GM13976 (cell line): ENCODE results near the gene HNRNPA1.
"Not testable (repeated sequence)": the region's sequence is repeated elsewhere in the genome, so short reads cannot be mapped to it uniquely, and the experiment has no call there.

Experiments used
- DNase-seq: peaks from one replicate; pipeline ENCODE4 v3.0.0; 2012; ENCODE audit warnings: low spot score
- CTCF ChIP-seq: IDR thresholded peaks from 2 replicates; pipeline ENCODE4 v1.5.1; 2012; ENCODE audit warnings: borderline replicate concordance, mild to moderate bottlenecking; ENCODE audit not compliant: insufficient read depth; ENCODE audit errors: extremely low read depth, missing control alignments, control extremely low read depth
- in situ Hi-C: fragments of 300-500 bp; cut with MboI; formaldehyde crosslinking; loops from one replicate; pipeline ENCODE4 v1.12.0; 2022; ENCODE audit warnings: low sequenced_read_pairs, mixed read lengths, inconsistent platforms; ENCODE audit not compliant: unreplicated experiment

HNRNPA1 gene

DNA sequence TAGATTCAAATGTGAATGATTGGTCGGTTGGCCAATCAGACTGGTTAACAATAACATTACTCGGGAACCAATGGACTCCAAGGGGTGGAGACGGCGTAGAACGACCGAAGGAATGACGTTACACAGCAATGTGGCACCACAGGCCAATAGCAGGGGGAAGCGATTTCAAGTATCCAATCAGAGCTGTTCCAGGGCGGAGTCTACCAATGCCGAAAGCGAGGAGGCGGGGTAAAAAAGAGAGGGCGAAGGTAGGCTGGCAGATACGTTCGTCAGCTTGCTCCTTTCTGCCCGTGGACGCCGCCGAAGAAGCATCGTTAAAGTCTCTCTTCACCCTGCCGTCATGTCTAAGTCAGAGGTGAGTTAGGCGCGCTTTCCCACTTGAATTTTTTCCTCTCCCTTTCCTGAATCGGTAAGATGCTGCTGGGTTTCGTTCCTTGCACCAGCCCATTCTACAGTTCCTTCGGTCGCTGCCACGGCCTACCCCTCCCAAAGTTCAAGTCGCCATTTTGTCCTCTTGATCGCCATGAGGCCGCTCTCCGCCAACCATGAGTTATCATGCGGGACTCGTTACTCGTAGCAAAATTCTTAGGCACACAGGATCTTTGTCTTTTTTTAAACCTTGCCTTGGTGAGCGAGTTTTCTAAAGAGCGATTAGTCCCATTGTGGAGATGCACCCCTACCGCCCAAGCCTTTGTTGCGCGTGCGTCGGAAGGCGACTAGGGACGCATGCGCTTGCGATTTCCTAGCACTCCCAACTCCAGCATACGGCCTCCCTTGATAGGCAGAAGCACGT is at the start of gene HNRNPA1:
Gene HNRNPA1, plus strand, starts transcription at position 259 of the 793 bp plus-strand sequence. Its CDS starts 82 bp downstream, at position 341.
- DNase-seq, result peak; percentile 91
- TF ChIP-seq CTCF, result no peak
- in situ Hi-C loops, result no loop called here

GRCh38 chr12:54231269-54231668 is 49.3 kb upstream of the HNRNPA1 start:
- DNase-seq, in situ Hi-C loops: not testable (repeated sequence)

DNA sequence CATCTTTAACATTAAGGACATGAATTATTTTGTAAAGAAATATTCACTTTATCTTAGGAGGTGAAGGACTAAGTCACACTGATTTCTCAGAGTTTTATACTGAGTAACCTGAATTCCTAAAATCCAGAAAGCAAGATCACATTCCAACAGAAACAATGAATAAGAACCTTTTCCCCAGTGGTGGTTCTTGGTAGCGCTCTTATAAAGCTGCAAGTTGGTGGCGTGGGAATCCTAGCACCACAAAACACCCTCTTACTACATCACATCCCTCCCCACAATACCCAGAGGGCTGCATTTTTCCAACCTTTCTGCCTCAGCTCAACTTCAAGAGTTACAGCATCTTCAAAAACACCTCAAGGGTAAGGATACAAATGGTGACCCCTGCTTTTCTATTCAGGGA is 47.7 kb upstream of the HNRNPA1 start:
- in situ Hi-C loops, result no loop called here
- no peak for TF ChIP-seq CTCF

DNA sequence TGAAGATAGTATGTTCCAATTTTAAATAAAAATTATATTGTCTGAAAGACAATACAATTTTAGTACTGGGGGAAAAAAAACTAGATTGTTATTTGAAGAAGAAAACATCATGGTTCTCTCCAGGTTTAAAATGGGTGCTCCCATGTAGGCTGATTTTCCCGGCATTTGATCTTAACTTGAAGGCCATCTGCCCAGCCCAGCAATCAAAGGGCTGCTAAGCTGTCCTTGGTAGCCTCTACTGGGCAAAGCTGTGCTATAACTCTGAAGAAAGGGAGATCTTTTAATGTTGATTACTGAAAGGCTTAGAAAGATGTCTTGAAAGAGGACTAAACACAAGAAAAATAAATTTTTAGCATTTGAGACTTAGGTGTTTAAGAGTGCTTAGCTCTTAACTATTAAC is 42.0 kb upstream of the HNRNPA1 start:
- no peak for TF ChIP-seq CTCF
- no peak for DNase-seq
- in situ Hi-C loops, result no loop called here

More for the DNA sequence above, 47.7 kb upstream of the HNRNPA1 start:
- DNase-seq, result no peak

DNA sequence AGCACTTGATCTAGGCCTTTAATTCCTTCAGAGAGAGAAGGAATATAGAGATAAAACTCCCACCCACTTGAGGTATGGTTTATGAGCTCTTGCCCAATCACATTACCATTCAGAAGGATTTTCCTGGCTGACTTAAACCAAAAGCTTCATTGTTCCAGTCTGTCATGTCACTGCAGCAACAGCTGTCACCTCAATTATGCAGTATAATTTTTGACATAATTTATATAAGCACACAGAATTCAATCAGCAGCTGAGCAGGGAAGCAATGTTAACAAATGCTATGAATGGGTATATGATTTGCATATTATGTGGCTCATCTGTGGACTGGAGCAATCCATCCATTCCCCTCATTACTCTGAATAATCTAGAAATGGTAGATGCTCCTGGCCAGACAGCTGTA is 40.9 kb upstream of the HNRNPA1 start:
- in situ Hi-C loops, result no loop called here
- no peak for TF ChIP-seq CTCF
- no peak for DNase-seq

DNA sequence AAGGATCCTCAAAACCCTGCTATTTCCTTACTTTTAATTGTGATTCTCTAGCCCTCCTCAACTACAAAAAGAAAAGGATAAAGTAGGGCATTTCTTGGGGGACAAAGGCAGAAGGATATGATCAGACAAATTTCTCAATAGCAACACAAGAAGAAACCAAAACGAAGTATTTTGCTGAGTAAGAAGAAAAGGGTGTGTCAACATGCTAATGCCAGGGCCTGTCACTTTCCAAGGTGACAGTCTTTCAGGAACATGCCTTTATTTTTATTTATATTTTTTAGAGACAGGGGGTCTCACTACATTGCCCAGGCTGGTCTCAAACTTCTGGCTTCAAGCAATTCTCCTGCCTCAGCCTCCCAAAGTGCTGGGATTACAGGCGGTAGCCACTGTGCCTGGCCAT is 40.4 kb upstream of the HNRNPA1 start:
- no peak for TF ChIP-seq CTCF
- no peak for DNase-seq
- in situ Hi-C loops, result no loop called here

GRCh38 chr12:54240971-54241588 is 39.4 kb upstream of the HNRNPA1 start:
- peak; percentile 44 for DNase-seq
- in situ Hi-C loops, result no loop called here

More at GRCh38 chr12:54240971-54241588, 39.4 kb upstream of the HNRNPA1 start:
- no peak for TF ChIP-seq CTCF
